ENCODE measurements around the gene FXYD5.

- no peak for TF ChIP-seq CTCF (IDR thresholded peaks at IDR 0.05; ENCODE audit: low read depth, low read length, poor library complexity, severe bottlenecking)
- TF ChIP-seq EZH2phosphoT487 (IDR thresholded peaks at IDR 0.05; ENCODE audit: borderline replicate concordance, low read length) = no peak
Measured at GRCh38 chr19:35195830-35196229, 41.3 kb downstream of the FXYD5 start.
